COR-L47 (cell line): ENCODE data around the gene C16orf89.
A peak's percentile ranks its signal among the peaks of the same experiment; 100 is the strongest.

ENCODE experiments used
- DNase-seq: peaks from one replicate; lab custom pipeline; 2025; lab: John Stamatoyannopoulos, UW

The C16orf89 gene

DNA sequence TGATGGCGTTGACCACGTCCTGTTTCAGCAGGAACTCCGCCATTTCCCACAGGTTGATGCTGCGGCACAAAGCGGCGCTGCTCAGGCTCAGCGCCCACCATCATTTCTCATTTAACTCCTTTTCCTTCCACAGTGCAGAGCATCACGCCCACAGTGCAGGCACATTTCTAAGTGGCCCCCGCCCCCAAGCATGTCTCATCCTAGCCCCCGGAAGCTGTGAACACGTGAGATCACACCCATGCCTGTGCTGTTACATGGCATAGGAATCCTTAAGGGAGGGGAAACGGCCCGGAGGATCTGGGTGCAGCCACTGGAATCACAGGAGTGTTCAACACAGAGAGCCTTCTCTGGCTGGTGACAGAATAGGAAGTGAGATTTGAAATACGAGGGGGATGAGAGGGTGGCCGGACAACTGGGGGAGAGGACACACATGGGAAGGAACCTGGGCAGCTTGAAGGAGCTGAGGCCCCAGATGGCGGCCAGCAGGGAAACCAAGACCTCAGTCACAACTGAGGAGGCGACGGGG is 36.7 kb downstream of the C16orf89 start:
- DNase-seq: no peak

DNA sequence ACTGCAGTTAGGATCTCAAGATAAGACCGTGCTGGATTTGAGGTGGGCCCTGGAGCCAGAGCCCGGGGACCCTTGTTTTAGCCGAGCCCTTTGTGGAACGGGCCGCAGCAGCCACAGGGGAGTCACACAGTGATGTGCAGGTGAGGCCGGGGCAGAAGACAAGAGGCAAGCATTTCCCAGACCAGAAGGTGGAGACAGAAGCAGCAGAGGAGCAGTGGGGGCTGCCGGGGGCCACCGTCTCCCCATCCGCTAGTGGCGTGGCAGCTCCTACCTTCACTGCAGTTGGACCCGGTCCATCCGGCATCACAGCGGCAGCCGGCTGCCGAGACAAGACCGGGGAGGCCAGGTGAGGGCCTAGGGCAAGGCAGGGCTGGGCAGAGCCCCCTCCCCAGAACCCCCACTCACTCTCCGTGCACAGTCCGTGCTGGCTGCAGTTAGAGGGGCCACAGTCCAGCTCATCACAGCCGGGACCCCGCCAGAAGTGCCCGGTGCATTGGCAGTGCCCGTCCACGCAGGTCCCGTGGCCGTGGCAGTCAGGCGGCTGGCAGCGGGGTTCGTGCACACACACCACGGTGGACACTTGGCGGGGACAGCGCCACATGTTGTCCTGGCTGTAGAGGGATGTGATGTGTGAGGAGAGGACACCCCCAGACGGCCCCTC is 38.1 kb downstream of the C16orf89 start:
- no peak for DNase-seq

DNA sequence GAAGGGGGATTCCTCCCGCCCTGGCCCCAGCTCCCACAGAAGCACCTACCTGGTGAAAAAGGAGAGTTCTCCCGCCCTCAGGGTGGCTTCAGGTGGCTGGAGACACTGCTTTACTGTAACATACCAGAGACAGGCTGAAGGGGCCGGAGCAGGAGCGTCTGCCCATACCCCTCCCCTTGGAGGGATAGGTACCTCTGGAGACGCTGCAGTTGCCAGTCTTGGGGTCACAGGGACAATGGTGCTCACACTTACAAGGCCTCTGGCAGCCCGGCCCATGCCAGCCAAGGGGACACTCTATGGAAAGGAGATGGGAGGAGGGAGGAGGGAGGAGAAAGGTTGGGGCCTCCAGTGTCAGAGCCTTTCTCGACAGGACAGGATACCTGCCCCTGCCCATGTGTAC is 38.7 kb downstream of the C16orf89 start:
- DNase-seq: no peak

DNA sequence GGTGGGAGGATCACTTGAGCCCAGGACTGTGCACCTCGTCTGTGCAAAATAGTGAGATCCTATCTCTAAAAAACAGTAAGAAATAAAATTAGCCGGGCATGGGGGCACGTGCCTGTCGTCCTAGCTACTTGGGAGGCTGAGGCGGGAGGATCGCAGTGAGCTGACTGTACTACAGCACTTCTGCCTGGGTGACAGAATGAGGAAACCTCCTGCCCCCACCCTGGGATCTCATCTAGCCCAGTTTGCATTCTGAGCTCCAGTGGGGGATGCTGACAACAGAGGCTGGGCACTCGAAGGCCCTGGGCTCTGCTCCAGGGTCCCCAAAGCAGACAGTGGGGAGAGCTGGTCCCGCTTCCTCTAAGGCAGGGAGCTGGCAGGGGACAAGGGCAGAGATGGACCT is 39.1 kb downstream of the C16orf89 start:
- no peak for DNase-seq

DNA sequence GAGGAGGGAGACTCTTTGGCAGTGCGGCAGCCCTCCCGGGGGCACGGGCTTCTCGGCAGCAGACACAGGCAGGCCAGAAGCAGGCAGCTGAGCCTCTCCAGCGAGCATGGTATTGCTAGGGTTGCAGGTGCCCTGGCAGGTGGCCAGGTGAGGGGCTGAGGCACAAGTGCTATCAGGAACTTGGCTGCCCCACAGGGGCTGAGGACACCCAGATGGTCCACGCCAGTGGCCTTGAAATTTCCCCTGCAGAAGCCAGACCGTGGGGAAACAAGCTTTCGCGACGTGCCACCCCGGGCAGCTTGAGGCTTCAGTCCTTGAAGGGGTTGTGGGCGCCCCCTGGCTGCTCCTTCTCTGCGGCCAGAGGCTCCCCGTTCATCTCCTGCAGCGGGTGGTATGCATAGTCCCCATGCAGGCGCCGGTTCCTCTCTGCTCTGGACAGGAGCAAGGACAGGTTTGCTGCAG is 40.6 kb downstream of the C16orf89 start:
- DNase-seq: peak; percentile 63

DNA sequence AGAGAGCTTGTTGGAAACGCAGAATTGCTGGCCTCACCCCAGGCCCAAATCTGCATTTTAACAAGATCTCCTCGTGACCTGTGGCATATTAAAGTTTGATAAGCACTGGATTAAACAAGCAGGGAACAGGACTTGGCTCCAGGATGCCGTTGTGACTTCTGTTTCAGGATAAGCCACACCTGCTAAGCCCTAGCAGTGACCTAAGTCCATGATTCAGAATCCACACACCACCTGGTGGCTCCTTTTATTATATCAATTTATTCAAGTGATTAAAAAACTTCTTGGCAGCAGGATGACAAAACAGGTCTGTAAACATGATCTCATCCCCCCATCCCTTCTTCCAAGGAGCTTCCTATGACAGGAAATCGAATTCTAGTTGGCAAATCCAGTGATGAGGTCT is 41.1 kb downstream of the C16orf89 start:
- DNase-seq: peak; percentile 55

DNA sequence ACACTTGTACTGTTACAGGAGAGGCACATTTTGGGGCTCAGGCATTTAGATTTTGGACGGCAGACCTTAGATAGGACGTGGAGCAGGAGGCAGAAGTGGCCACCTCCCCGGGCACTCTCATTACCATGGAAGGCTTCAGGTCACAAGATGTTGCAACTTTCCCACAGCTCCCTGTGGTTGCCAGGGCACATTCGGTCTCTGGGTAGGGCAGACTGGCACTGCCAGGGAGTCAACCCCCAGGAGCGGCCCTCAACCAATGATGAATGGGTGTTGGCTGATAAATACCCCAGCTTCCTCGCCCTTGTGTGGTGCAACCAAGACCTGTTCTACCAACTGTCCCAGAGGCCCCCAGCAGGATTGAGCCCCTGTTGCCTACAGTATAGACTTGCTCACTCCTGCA is 43.2 kb downstream of the C16orf89 start:
- no peak for DNase-seq

DNA sequence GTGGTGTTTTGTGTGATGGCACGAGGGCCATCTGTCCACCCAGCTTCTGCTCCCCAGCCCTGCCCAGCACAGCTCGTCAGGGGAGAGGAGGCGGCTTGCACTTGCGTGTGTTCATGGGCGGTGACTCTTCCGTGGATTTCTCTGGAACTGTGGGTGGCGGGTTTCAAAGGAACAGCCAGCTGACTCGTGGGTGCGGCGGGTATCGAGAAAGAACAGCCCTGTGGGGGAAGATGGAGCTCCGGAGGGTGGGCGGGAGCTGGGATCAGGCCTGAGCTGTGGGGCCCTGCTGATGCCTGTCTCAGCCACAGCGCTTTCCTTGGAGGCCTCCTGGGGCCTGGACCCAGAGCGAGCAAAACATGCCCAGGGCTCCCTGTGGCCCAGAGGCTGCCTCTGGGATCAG is 45.2 kb downstream of the C16orf89 start:
- DNase-seq: no peak

DNA sequence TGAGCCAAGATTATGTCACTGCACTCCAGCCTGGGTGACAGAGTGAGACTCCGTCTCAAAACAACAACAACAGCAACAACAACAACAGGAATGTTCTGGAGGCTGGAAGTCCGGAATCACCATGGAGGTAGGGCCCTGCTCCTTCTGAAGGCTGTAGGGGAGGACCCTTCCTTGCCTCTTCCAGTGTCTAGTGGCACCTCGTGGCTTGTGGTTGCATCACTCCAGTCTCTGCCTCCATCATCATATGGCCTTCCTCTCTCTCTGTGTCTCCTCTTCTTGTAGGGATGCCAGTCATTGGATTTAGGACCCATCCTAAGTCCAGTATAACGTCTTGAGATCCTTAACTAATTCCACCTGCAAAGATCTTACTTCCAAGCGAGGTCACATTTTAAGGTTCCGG is 46.0 kb downstream of the C16orf89 start:
- no peak for DNase-seq

DNA sequence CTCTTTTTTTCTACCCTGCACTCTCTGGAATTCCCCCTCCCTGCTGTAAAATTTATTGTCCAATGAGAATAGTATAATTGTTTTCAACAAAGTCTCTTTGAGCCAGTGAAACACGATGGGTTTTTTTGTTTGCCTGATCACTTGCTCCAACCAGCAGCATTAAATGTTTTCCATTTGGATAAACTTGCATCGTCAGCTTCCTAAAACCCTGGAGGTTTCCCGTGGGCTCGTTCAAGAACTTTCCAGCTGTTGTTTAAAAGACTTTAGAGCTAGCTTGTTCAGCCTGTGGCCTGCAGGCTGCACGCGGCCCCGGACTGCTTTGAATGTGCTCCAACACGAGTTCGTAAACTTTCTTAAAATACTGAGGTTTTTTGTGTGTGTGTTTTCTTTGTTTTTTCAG is 47.0 kb downstream of the C16orf89 start:
- DNase-seq: no peak

DNA sequence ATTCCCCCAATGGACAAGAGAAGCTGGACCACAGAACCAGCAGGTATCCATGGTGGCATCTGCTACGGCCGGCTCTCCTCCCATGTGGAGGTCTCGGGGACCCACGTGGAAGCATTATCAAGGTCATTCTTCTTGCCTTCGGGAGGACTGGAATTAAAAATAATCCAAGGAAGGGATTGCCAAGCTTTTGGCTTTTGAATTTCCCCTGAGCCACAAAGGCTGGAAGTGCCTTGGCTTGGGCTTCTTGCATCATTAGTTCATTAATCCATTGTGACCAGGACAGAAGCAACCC is 48.1 kb downstream of the C16orf89 start:
- no peak for DNase-seq

DNA sequence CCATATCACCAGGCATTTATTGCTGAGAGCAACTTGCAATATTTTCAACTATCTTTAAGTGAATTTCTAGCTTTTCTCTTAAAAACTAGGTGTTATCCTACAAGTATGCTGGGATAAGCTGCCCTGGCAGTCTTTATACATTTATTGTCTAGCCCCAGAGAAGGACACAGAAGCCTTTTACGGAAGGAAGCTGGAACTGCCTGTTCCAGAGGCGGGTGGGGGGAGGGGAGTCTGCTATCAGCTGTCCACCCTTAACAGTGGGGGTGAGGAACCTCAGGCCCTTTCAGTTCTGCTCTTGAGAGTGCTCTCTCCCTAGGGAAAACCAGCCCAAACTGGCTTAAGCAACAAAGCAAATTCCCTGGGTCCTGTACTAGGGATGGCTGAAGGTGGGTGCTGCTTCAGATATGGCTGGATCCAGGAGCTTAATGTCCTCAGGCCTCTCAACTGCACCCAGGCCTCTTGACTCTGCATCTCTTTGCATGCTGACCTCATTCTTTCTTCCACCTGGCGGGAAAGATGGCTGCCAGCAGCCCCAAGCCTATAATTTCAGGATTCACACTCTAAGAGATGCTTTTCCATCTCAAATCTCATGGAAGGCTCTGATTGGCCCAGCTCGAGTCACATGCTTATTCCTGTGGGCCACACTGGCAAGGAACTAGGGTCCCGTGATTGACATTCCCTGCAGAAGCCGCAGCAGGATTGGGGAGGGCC is 48.6 kb downstream of the C16orf89 start:
- DNase-seq: no peak

DNA sequence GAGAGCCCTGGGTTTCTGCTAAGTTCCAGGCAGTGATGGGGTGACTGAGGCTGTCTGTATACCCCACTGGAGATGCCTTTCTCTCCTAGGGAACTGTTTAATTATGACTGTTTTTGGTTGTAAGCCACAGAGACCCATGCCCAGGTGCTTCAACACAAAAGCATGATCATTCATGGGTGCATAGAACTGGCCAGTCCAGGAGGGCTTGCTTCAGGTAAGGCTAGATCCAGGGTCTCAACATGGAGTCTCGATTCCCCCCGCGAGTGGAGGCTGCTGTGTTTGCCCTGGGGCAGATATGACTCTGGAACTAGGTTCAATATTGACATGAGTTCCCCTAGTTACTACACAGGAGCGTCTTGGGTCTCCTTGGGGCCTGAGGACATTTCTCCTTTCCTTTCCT is 49.9 kb downstream of the C16orf89 start:
- no peak for DNase-seq

DNA sequence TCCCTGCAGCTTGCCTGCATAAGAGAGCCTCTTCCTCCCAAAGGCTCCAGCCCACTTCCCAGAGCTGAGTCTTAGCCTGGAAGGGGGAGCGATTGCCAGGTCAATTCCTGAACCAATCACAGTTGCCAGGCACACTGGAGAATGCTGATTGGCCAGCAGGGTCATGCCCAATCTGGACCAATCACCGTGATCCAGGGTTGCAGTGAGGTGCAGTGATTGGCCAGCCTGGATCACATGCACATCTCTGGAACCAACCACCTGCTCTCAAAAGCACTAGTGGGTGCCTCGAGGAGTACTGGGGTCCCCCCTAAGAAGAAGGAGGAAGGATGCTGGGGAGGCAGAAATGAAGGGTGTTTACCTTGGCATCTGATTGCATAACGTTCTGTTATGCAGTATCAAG is 50.4 kb downstream of the C16orf89 start:
- no peak for DNase-seq

DNA sequence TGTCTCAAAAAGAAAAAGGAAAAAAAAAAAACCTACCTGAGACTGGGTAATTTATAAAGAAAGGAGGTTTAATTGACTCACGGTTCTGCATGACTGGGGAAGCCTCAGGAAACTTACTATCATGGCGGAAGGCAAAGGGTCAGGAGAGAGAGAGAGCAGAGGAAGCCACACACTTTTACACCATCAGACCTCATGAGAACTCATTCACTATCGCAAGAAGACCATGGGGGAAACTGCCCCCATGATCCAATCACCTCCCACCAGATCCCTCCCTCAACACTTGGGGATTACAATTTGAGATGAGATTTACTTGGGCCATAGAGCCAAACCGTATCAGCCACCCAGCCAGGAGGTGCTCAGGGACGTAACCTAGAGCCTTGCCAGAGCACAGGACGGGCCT is 52.9 kb downstream of the C16orf89 start:
- DNase-seq: no peak

DNA sequence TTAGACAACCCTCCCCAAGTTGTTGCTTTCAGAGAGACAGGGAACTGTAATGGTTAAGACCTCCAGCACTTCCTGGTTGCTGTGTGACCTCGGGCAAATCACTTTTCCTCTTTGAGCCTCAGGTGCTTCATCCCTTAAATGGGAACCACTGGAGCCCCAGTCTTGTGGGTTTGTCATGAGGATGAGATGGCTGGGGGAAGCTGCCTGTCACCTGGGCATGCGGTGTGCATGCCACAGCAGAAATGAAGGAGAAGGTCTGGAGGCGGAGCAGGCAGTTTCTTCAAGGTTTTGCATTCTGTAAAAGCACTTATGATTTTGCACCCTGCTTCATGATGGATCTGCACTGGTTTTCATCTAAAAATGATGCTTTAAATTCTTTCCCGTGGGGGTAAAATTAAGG is 54.1 kb downstream of the C16orf89 start:
- no peak for DNase-seq

DNA sequence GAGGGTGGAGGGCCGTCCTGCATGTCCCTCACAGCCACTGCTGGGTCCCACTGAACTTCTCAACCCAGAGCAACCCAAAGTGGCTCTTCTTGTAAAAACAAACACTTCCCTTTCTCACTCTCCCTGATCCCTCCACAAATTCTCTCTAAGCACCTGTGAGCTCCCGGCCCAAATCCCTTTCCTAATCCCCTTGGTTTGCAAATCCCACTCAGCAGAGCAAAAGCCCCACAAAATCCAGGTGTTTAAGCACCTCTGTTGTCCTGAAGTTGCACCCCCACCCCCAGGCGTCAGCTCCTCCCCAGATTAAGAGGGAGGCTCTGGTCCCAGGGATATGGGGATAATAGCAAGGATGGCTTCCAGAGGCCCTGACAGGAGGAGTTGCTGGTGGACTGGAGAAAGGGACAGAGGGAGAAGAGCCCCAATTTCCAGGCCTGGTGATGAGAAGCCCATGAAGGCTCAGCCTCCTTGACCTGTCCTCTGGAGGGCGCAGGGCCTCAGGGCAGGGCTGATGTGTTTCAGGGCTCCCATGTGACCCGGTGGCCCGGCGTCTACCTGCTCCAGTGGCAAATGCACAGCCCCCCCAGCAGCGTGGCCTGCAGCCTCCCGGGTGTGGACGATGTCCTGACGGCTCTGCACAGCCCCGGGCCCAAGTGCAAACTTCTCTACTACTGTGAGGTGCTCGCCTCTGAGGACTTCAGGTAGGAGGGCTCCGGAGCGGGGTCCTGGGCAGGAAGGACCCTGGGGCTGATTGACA is 55.0 kb downstream of the C16orf89 start:
- DNase-seq: no peak

DNA sequence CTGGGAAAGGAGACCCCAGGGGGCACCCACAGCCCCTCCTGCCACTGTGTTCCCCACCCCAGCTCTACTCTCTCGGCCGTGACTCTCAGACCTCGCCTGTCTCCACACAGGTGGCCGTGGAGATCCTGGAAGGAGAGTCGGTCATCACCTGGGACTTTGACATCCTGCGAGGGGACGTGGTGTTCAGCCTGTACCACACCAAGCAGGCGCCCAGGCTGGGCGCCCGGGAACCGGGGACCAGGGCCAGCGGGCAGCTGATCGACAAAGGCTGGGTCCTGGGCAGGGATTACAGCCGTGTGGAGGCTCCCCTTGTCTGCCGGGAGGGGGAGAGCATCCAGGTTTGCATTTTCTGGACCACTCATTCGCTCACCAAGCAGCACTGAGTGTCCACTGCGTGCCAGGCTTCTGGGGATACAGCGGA is 57.4 kb downstream of the C16orf89 start:
- no peak for DNase-seq

DNA sequence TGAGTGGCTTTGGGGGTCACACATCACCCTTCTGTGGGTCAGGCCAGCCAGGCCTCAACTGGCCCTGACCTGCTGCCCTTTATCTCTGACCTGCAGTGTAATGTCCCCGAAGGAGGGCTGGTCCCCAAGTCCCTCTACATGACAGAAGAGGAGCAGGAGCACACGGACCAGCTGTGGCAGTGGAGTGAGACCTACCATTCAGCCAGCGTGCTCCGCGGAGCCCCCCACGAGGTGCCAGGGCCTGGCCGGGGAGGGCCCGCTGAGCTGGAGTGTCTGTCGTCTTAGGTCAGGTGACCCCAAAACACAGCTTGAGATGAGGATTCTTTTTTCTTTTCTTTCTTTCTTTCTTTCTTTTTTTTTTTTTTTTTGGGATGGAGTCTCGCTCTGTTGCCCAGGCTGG is 58.5 kb downstream of the C16orf89 start:
- DNase-seq: no peak

DNA sequence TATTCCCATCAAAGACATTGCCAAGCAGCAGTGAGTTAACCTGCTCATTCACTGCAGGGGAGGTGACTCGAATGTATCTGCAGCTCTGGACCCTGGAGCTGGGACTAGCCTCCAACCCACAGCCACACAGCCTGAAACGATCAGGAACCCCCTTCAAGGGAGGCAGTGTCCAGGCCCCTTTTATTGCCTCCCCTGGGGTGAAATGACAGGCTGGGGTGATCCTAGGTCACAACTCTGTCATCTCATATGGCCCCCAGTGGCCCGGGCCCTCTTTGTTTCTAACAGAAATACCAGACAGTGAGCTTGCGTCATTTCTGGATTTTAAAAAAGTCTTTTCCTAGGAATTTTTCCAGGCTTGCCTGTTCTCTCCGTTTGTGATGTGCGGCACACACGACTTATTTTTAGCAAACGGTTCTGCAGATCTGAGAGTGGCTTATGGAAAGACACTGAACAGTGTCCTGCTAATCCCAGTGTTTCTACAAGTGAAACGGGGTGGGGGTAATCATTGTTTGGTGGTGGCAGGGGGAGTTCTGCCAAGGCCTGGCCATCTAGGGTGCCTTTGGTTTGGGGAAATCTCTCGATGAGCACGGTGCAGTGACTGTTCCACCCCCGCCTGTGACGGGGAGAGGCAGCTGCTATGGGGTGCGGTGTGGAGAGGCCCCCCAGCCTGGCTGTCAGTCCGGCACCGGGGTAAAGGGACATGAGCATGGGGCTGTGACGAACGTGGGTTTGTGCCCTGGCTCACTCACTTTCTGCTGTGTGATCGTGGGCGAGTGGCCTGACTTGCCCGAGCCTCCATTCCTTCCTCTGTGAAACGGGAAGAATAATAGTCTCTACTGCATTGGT is 59.2 kb downstream of the C16orf89 start:
- DNase-seq: no peak

DNA sequence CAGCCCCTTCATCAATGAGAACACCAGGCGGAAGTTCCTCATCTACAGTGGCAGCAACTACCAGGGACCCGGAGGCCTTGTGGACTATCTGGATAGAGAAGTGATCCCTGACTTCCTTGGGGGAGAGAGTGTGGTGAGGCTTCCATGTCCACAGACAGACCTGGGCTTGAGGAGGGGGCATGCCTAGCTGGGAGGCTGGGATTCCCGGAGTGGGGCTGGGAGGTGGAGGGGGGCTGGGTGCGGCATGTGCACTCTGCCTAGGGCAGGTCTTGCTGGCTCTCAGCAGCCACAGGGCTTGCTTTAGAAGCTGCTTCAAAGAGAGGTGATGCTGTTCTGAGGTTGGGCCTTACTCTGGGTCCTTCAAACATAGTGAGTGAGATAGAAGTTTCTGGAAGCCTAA is 59.8 kb downstream of the C16orf89 start:
- DNase-seq: no peak

DNA sequence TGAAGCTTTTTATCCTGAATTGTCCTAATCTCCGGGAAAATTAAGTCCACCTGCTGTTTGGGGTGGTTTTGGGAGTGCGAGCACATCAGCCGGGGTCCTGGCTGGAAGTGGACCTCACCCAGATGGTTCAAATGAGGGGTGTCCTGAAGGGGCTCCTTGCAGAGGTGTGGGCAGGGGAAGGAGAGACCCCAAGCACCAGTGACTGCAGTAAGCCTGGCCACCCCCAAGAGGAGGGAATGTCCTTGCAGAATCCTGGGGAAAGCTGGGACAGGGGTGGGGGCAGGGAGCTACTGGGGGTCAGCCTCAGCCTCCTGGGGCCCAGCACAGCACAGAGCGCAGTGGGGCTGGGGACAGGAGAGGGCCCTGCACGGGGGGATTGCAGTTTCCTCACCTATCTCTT is 61.4 kb downstream of the C16orf89 start:
- DNase-seq: no peak
